ENCODE measurements around the gene TMEM242.

TMEM242 gene

DNA sequence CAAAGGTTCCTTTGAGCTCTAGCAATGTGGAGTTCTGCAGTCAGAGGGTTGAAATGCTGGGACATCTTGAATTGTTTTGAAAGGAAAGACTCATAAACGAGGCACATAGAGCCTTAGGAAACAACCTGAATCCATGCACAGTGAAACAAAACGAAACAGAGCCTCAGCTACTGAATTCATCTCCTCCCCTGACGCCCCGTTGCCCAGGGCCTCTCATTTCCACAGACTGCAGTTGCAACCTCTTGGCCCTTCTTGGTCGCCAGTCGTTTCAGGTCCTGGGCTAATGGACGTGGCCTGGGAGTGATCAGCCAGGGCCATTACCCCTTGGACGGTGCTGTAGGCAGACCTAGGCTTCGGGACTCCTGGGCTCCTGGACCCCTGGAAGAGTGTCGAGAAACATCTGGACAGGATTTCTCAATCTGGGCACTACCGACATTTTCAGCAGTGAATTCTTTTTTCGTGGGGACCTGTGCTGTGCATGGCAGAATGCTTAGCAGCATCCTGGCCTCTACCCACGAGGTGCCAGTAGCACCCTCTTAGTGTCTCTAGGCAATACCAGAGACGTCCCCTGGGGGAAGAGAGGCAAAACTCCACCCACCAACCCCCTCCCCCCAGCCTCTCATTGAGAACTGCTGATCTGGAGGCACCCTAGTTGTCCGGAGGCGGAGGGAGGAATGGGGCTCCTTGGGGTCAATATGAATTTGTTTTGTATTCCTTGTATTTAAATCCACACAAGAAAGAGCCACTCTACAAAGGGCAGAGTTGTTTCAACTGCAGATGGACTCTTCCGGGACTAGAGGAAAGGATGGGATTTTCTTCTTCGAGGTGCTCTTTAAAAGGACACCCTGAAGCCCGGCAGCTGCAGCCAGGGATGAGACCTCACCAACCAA, 50.2 kb downstream of the TMEM242 start:
- peak; percentile 21 for DNase-seq (ENCODE audit: low read depth)
- no peak overlapping the region; the same call in 1 of the 2 replicates for H3K4me3 ChIP-seq (ENCODE audit: low read depth, low read length)
- TF ChIP-seq, protein P1, sequence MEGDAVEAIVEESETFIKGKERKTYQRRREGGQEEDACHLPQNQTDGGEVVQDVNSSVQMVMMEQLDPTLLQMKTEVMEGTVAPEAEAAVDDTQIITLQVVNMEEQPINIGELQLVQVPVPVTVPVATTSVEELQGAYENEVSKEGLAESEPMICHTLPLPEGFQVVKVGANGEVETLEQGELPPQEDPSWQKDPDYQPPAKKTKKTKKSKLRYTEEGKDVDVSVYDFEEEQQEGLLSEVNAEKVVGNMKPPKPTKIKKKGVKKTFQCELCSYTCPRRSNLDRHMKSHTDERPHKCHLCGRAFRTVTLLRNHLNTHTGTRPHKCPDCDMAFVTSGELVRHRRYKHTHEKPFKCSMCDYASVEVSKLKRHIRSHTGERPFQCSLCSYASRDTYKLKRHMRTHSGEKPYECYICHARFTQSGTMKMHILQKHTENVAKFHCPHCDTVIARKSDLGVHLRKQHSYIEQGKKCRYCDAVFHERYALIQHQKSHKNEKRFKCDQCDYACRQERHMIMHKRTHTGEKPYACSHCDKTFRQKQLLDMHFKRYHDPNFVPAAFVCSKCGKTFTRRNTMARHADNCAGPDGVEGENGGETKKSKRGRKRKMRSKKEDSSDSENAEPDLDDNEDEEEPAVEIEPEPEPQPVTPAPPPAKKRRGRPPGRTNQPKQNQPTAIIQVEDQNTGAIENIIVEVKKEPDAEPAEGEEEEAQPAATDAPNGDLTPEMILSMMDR (IDR thresholded peaks at IDR 0.05; ENCODE audit: insufficient read depth, low read depth, low read length, missing control alignments): no peak

- no peak overlapping the region for H3K4me3 ChIP-seq (ENCODE audit: low read depth, low read length)
- no peak for DNase-seq (ENCODE audit: low read depth)
- TF ChIP-seq, protein P1 (IDR thresholded peaks at IDR 0.05; ENCODE audit: insufficient read depth, low read depth, low read length, missing control alignments): no peak
Measured at GRCh38 chr6:157272372-157272771, 50.9 kb downstream of the TMEM242 start.

- DNase-seq (ENCODE audit: low read depth): no peak
- TF ChIP-seq, protein P1 (IDR thresholded peaks at IDR 0.05; ENCODE audit: insufficient read depth, low read depth, low read length, missing control alignments): no peak
- H3K4me3 ChIP-seq (ENCODE audit: low read depth, low read length): no peak overlapping the region
Measured at GRCh38 chr6:157271911-157272310, 51.4 kb downstream of the TMEM242 start.

DNA sequence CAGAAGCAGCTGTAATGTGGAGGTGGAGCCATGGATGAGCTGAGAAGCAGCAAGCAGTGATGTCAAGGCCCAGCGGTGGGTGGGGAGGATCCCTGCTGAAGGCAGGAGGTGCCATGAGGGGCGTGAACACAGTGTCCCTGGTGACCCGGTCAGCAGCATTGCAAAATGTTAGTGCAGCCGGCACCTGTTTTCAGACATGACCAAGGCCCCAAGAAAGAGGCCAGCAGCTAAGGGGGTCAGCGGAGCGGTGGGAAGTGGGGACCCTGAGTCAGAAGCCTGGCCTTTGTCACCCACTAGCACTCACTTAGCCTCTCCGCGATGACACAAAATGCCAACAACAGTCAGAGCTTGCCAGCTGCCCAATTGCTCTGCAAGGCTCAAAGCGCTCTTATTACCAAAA, 51.9 kb downstream of the TMEM242 start:
- DNase-seq (ENCODE audit: low read depth): no peak
- TF ChIP-seq, protein P1 (IDR thresholded peaks at IDR 0.05; ENCODE audit: insufficient read depth, low read depth, low read length, missing control alignments): no peak

DNA sequence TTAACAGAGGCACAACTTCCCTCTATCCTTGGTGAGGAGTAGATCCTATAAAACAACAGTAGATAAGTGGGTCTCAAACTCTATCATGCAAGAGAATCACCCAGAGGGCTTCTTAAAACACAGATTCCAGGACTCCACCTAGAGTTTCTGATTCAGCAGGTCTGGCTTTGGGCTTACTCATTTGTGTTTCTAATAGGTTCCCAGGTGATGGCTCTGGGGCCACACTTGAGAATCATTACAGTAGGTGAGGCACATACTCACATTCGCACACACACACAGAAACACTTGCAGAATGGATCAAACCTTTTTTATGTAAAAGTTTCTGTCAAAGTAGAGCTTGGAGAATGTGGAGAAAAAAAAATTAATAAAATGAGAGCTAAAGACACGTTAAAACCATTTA, 52.4 kb downstream of the TMEM242 start:
- TF ChIP-seq, protein P1 (IDR thresholded peaks at IDR 0.05; ENCODE audit: insufficient read depth, low read depth, low read length, missing control alignments): no peak
- DNase-seq (ENCODE audit: low read depth): no peak

More for the DNA sequence above, 51.9 kb downstream of the TMEM242 start:
- H3K4me3 ChIP-seq (ENCODE audit: low read depth, low read length): no peak overlapping the region

DNA sequence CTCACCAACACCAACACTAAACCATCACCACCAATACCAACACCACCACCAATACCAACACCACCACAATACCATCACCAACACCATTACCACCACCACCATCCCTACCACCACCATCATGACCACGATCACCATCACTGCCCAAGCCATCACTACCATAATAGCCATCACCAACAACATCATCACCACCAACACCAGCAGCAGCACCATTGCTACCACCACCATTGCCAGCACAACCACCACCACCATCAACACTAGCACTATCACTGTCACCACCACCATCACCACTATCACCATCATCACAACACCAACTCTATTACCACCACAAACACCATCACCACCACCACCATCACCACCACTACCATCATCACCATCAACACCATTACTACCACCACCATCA, 53.0 kb downstream of the TMEM242 start:
- H3K4me3 ChIP-seq (ENCODE audit: low read depth, low read length): no peak overlapping the region
- no peak for DNase-seq (ENCODE audit: low read depth)
- TF ChIP-seq, protein P1 (IDR thresholded peaks at IDR 0.05; ENCODE audit: insufficient read depth, low read depth, low read length, missing control alignments): no peak

More for the DNA sequence above, 52.4 kb downstream of the TMEM242 start:
- H3K4me3 ChIP-seq (ENCODE audit: low read depth, low read length): no peak overlapping the region
